Heart right ventricle (tissue), 16 donors: ENCODE data around the gene ARHGAP19. TPM values are rescaled to one million over a fixed set of nuclear protein-coding genes. Genes with fewer than 3 reads are reported as not detected.

Experiments
- ATAC-seq, 8 donors: fragments of 200-7000 bp; cut with Tn5 transposase; one replicate each; pipeline ENCODE4 v1.9.1; 2020; ENCODE audit warnings: mild to moderate bottlenecking in 8 of 8, moderate library complexity in 8 of 8, moderate number of reproducible peaks in 1 of 8
- DNase-seq, 2 donors: peaks; one replicate each; pipeline ENCODE4 v3.0.0-alpha.2; 2020
- H3K27ac ChIP-seq, 10 donors: fragments of 200-600 bp; sonication (generic) in 2 of 10; one replicate each; pipeline versions ENCODE4 v1.5.0 to v1.8.0; 2020 to 2022; ENCODE audit warnings: mild to moderate bottlenecking in 3 of 10
- H3K27me3 ChIP-seq, 7 donors: fragments of 200-600 bp; one replicate each; pipeline ENCODE4 v1.8.0; 2021 to 2022; ENCODE audit warnings: mild to moderate bottlenecking in 2 of 7
- H3K36me3 ChIP-seq, 9 donors: fragments of 200-600 bp; sonication (generic) in 1 of 9; one replicate each; pipeline versions ENCODE4 v1.5.0 to v1.8.0; 2020 to 2022; ENCODE audit warnings: mild to moderate bottlenecking in 2 of 9
- H3K4me1 ChIP-seq, 9 donors: fragments of 200-600 bp; sonication (generic) in 1 of 9; one replicate each; pipeline versions ENCODE4 v1.5.0 to v1.8.0; 2020 to 2022; ENCODE audit warnings: mild to moderate bottlenecking in 4 of 9
- H3K4me3 ChIP-seq, 10 donors: fragments of 200-600 bp; sonication (generic) in 2 of 10; one replicate each; pipeline versions ENCODE4 v1.5.0 to v1.8.0; 2020 to 2022; ENCODE audit warnings: mild to moderate bottlenecking in 7 of 10, moderate library complexity in 2 of 10
- H3K9me3 ChIP-seq, 11 donors: fragments of 200-600 bp in 10 of 11; sonication (generic) in 2 of 11; one replicate each; pipeline versions ENCODE4 v1.5.0 to v1.8.0; 2013 to 2022; ENCODE audit warnings: mild to moderate bottlenecking in 2 of 11, control low read depth in 1 of 11, moderate library complexity in 1 of 11
- CTCF ChIP-seq, 9 donors: fragments of 200-600 bp; sonication (generic) in 2 of 9; IDR thresholded peaks; one replicate each; pipeline versions ENCODE4 v1.5.0 to v1.8.0; 2021 to 2022; ENCODE audit warnings: antibody characterized with exemption in 9 of 9, mild to moderate bottlenecking in 5 of 9, moderate library complexity in 1 of 9
- WGBS, 2 donors: extraction: QIAGEN DNeasy Blood & Tissue Kit; methylation state at CpG; one replicate each; pipeline ENCODE4 v1.1.7; 2013; ENCODE audit warnings: inconsistent platforms in 1 of 2; 5-methylcytosine and 5-hydroxymethylcytosine counted together
- intact Hi-C, 10 donors: fragments of 100-400 bp; cut with DNase I; formaldehyde crosslinking; loops; one replicate each; pipeline versions ENCODE4 v1.11.1 to v1.14.2; 2022
- polyA plus RNA-seq, 2 donors: library from polyadenylated mRNA; stranded (reverse); fragments of 200-250 nt; gene quantifications; one replicate each; pipeline ENCODE4 v1.2.3, GENCODE V29; 2013
- total RNA-seq, 10 donors: library from RNA; stranded (reverse); fragmentation: NEBNext Ultra II Directional in 3 of 10; extraction: Animal tissue kit (Norgen Biotek cat#: 25700) in 3 of 10; gene quantifications; one replicate each; pipeline versions ENCODE4 v1.2.1 to v1.2.4, GENCODE V29; 2021 to 2023
- donor health status: Arrhythmogenic right ventricular cardiomyopathy.
- donor health status: ischemic (EF 13 %, LVEDD 7.1; RV severe dilation, severe dysfunction).
- donor health status: healthy with polysubstance abuse.
- donor health status: DM: no; HTN: yes; CAD: no.
- donor health status: DM: no; HTN: no; CAD: no.
- donor health status: ischemic (EF 25% LVEDD 6.9; RV normal size, moderate dysfunction).
- donor health status: ischemic (EF 25% LVEDD 5.7; RV mildly dilated, moderate dysfunction).
- donor health status: healthy.
- donor health status: DM: yes; HTN: yes; CAD: no.
- donor health status: Ischemic cardiomyopathy.
- donor health status: ischemic (EF 35%, LVEDD 5.7; RV mildly dilated, moderate dysfunction).
- donor health status: nonischemic (EF 11% LVEDD 7.7; RV severe dilation, severe dysfunction).
- donor health status: DM: yes; HTN: yes; CAD: no.
- donor health status: PGD.
- donor health status: ischemic (EF 29% LVEDD 5.4; RV normal size, mild dysfunction).
- donor health status: nonischemic (EF 23%, LVEDD 6.1; RV moderate dilation, normal function).

ARHGAP19 gene
- total and polyA plus RNA-seq, 12 donors, result 1.5 to 6.2 (median 3.4) TPM

GRCh38 chr10:97300980-97301379, 8.5 kb upstream of the ARHGAP19 start:
- TF ChIP-seq CTCF (IDR thresholded peaks at IDR 0.05), result no peak
- no peak for DNase-seq
- intact Hi-C loops, result no loop called here
- no peak overlapping the region for H3K4me3 ChIP-seq
- no peaks in the 10 kb centered on the region for H3K9me3 ChIP-seq
- no peaks in the 10 kb centered on the region for H3K27me3 ChIP-seq
- WGBS, 2 donors, result 91 to 95% methylated on average over 3 of the region's 3 CpGs
- H3K27ac ChIP-seq, result no peak overlapping the region
- no peaks in the 10 kb centered on the region for H3K36me3 ChIP-seq
- no peak for ATAC-seq
- no peaks in the 10 kb centered on the region for H3K4me1 ChIP-seq

- no peak for TF ChIP-seq CTCF (IDR thresholded peaks at IDR 0.05)
- H3K4me3 ChIP-seq, result no peak overlapping the region
- no peaks in the 10 kb centered on the region for H3K36me3 ChIP-seq
- H3K27me3 ChIP-seq, result no peaks in the 10 kb centered on the region
- H3K4me1 ChIP-seq, result no peaks in the 10 kb centered on the region
- no peak overlapping the region for H3K27ac ChIP-seq
- DNase-seq (no peak), ATAC-seq (no peak)
- H3K9me3 ChIP-seq, result no peaks in the 10 kb centered on the region
- intact Hi-C loops, result no loop called here
- WGBS, 2 donors, result 54 to 71% methylated on average over 3 of the region's 3 CpGs
Measured at GRCh38 chr10:97298223-97298571, 5.8 kb upstream of the ARHGAP19 start.

GRCh38 chr10:97297556-97298222, 5.3 kb upstream of the ARHGAP19 start:
- peaks cover 0 to 4% (median 0%) of the 10 kb centered on the region in 9 donors for H3K4me1 ChIP-seq
- DNase-seq (no peak), ATAC-seq (peak in 1 of 8 donors; percentile 44)
- 64 to 69% methylated on average over 8 of the region's 8 CpGs for WGBS, 2 donors
- H3K27me3 ChIP-seq, result no peaks in the 10 kb centered on the region
- H3K4me3 ChIP-seq, result no peak overlapping the region
- TF ChIP-seq CTCF (IDR thresholded peaks at IDR 0.05), result no peak
- H3K9me3 ChIP-seq, result no peaks in the 10 kb centered on the region
- H3K36me3 ChIP-seq, result no peaks in the 10 kb centered on the region
- intact Hi-C loops, result no loop called here
- no peak overlapping the region for H3K27ac ChIP-seq

- ATAC-seq (no peak), DNase-seq (no peak)
- no peak for TF ChIP-seq CTCF (IDR thresholded peaks at IDR 0.05)
Measured at GRCh38 chr10:97292862-97293198, 393 bp upstream of the ARHGAP19 start.

More at GRCh38 chr10:97292862-97293198, 393 bp upstream of the ARHGAP19 start:
- peak overlapping the region in 5 of 10 donors; percentile 86 to 96 (median 94) for H3K4me3 ChIP-seq
- no peaks in the 10 kb centered on the region for H3K27me3 ChIP-seq
- H3K36me3 ChIP-seq, result peaks cover 0 to 5% (median 0%) of the 10 kb centered on the region in 9 donors
- no peaks in the 10 kb centered on the region for H3K9me3 ChIP-seq
- peaks cover 0 to 14% (median 9%) of the 10 kb centered on the region in 9 donors for H3K4me1 ChIP-seq
- 58 to 60% methylated on average over 3 of the region's 3 CpGs for WGBS, 2 donors
- intact Hi-C loops, result loop anchor here in 6 of 10 donors (1.0 to 5.0 kb wide), 4 partner anchors 34 to 44 kb away; partner anchors contain the start of gene FRAT2 (in 3 of the 6)
- H3K27ac ChIP-seq, result no peak overlapping the region
